ENCODE measurements around the gene IFNAR1.

GRCh38 chr21:33305938-33306337 lies 18.8 kb upstream of the IFNAR1 start:
- TF ChIP-seq CTCF (IDR thresholded peaks at IDR 0.05; ENCODE audit: extremely low read depth in 1 of 2, insufficient read depth in 1 of 2, low read depth in 1 of 2, low read length in 2 of 2) (no peak), FOS (IDR thresholded peaks at IDR 0.05; ENCODE audit: borderline replicate concordance, insufficient read depth, low read length) (no peak), EZH2 (IDR thresholded peaks at IDR 0.05; ENCODE audit: borderline replicate concordance, low read depth, low read length, severe bottlenecking) (no peak), MYC (IDR thresholded peaks at IDR 0.05; ENCODE audit: low read depth, low read length) (no peak), MAX (IDR thresholded peaks at IDR 0.05; ENCODE audit: insufficient read depth, insufficient read length) (no peak), POLR2AphosphoS5 (IDR thresholded peaks at IDR 0.05; ENCODE audit: insufficient read depth, low read depth, low read length) (no peak), POLR2A (IDR thresholded peaks at IDR 0.05; ENCODE audit: low read depth, low read length) (no peak), GATA2 (IDR thresholded peaks at IDR 0.05; ENCODE audit: insufficient read depth, insufficient read length, low read depth, low read length) (no peak), JUN (IDR thresholded peaks at IDR 0.05; ENCODE audit: borderline replicate concordance, insufficient read depth, insufficient read length, low read depth) (no peak)
